ENCODE results near the gene TALDO1. TPM values are rescaled to one million over a fixed set of nuclear protein-coding genes. Genes with fewer than 3 reads are reported as not detected.

The TALDO1 gene
- total RNA-seq, 1 experiment from 2014 or later = 314 TPM

GRCh38 chr11:725624-726202 is 21.6 kb upstream of the TALDO1 start (continued):
- TF ChIP-seq, protein P1, sequence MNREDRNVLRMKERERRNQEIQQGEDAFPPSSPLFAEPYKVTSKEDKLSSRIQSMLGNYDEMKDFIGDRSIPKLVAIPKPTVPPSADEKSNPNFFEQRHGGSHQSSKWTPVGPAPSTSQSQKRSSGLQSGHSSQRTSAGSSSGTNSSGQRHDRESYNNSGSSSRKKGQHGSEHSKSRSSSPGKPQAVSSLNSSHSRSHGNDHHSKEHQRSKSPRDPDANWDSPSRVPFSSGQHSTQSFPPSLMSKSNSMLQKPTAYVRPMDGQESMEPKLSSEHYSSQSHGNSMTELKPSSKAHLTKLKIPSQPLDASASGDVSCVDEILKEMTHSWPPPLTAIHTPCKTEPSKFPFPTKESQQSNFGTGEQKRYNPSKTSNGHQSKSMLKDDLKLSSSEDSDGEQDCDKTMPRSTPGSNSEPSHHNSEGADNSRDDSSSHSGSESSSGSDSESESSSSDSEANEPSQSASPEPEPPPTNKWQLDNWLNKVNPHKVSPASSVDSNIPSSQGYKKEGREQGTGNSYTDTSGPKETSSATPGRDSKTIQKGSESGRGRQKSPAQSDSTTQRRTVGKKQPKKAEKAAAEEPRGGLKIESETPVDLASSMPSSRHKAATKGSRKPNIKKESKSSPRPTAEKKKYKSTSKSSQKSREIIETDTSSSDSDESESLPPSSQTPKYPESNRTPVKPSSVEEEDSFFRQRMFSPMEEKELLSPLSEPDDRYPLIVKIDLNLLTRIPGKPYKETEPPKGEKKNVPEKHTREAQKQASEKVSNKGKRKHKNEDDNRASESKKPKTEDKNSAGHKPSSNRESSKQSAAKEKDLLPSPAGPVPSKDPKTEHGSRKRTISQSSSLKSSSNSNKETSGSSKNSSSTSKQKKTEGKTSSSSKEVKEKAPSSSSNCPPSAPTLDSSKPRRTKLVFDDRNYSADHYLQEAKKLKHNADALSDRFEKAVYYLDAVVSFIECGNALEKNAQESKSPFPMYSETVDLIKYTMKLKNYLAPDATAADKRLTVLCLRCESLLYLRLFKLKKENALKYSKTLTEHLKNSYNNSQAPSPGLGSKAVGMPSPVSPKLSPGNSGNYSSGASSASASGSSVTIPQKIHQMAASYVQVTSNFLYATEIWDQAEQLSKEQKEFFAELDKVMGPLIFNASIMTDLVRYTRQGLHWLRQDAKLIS (CRISPR knock-in tag; IDR thresholded peaks at IDR 0.05; ENCODE audit: borderline replicate concordance) = no peak
- TF ChIP-seq ZBTB21 (CRISPR knock-in tag; IDR thresholded peaks at IDR 0.05; ENCODE audit: borderline replicate concordance) = no peak
- 0 out of 2 replicates have a peak, but pooled peaks have one; percentile 9 for TF ChIP-seq MYBL2 (CRISPR knock-in tag; IDR thresholded peaks at IDR 0.05)
- no peak for TF ChIP-seq OVOL2 (CRISPR knock-in tag; IDR thresholded peaks at IDR 0.05; ENCODE audit: borderline replicate concordance)
- TF ChIP-seq CTCF (IDR thresholded peaks at IDR 0.05) = no peak
- no peak for TF ChIP-seq ATF6 (CRISPR knock-in tag; IDR thresholded peaks at IDR 0.05)
- TF ChIP-seq CREM (CRISPR knock-in tag; IDR thresholded peaks at IDR 0.05) = no peak
- TF ChIP-seq TEAD1 (CRISPR knock-in tag; IDR thresholded peaks at IDR 0.05) = no peak; the same call in 1 of the 2 replicates
- no peak for TF ChIP-seq TEAD4 (CRISPR knock-in tag; IDR thresholded peaks at IDR 0.05)
- no peak for TF ChIP-seq NR1H2 (CRISPR knock-in tag; IDR thresholded peaks at IDR 0.05)
- TF ChIP-seq FOXK1 (CRISPR knock-in tag; IDR thresholded peaks at IDR 0.05) = no peak
- no peak for TF ChIP-seq PRRX2 (CRISPR knock-in tag; IDR thresholded peaks at IDR 0.05)
- TF ChIP-seq ZNF396 (CRISPR knock-in tag; IDR thresholded peaks at IDR 0.05; ENCODE audit: borderline replicate concordance) = no peak
- no peak for TF ChIP-seq ESRRA (CRISPR knock-in tag; IDR thresholded peaks at IDR 0.05; ENCODE audit: borderline replicate concordance)
- no peak for TF ChIP-seq ZNF671 (CRISPR knock-in tag; IDR thresholded peaks at IDR 0.05)
- peak; percentile 48; the same call in 1 of the 2 replicates for TF ChIP-seq ZNF281 (CRISPR knock-in tag; IDR thresholded peaks at IDR 0.05)
- TF ChIP-seq, protein P2, sequence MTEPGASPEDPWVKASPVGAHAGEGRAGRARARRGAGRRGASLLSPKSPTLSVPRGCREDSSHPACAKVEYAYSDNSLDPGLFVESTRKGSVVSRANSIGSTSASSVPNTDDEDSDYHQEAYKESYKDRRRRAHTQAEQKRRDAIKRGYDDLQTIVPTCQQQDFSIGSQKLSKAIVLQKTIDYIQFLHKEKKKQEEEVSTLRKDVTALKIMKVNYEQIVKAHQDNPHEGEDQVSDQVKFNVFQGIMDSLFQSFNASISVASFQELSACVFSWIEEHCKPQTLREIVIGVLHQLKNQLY (CRISPR knock-in tag; IDR thresholded peaks at IDR 0.05) = no peak
- no peak for TF ChIP-seq ZNF263 (CRISPR knock-in tag; IDR thresholded peaks at IDR 0.05; ENCODE audit: low read depth)
- no peak for TF ChIP-seq ZNF532 (CRISPR knock-in tag; IDR thresholded peaks at IDR 0.05; ENCODE audit: borderline replicate concordance)
- no peak for TF ChIP-seq ZNF219 (CRISPR knock-in tag; IDR thresholded peaks at IDR 0.05; ENCODE audit: borderline replicate concordance)
- TF ChIP-seq GRHL2 (CRISPR knock-in tag; IDR thresholded peaks at IDR 0.05; ENCODE audit: insufficient replicate concordance, severe bottlenecking) = no peak
- TF ChIP-seq GTF2I (CRISPR knock-in tag; conservative IDR thresholded peaks at IDR 0.05) = no peak
- TF ChIP-seq JUN (CRISPR knock-in tag; IDR thresholded peaks at IDR 0.05) = no peak
- TF ChIP-seq FOXP1 (CRISPR knock-in tag; IDR thresholded peaks at IDR 0.05; ENCODE audit: borderline replicate concordance) = 0 out of 2 replicates have a peak, but pooled peaks have one; percentile 42

All from WTC11 (cell line).